Fibroblast of peridontal ligament (primary cell): ENCODE results near the gene WDR5B.
A peak's percentile ranks its signal among the peaks of the same experiment; 100 is the strongest.

Source experiments
- DNase-seq: peaks from one replicate; pipeline ENCODE4 v3.0.0-alpha.2; 2010; ENCODE audit errors: extremely low read depth

Gene WDR5B

DNA sequence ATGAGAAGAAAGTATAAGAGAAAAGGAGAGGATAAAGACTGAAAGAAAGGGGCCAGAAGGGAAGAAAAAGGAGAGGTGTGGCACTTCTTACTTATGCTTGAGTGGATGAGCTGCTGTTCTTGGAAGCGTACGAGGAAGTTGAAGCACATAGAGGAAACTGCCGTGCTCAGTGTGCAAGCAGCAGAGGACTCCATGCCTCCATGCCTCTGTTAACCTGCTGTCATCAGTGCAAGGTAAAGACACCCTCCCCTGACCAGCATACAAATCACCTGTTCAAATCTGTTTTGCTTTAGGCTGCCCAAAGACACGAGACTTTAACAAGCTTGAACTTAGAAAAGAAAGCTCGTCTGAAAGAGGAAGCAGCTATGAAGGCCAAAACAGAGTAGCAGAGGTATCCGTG lies 6.4 kb downstream of the WDR5B start:
- no peak for DNase-seq

DNA sequence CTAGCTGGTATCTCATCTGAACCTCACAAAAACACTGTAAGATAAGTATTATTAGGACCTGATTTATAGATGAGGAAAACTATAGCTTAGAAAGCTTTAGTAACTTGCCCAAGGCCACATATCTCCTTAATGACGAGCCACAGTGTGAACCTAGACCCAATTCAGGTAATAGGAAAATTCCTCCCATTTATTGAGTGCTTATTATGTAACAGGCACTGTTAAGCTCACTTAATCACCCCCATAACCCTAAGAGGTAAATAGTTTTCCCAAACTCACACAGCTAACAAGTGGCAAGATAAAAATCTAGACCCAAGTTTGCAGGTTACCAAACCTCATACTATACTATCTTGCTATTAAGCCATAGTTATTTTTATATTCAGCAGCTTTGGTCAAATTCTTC lies 7.9 kb downstream of the WDR5B start:
- no peak for DNase-seq

DNA sequence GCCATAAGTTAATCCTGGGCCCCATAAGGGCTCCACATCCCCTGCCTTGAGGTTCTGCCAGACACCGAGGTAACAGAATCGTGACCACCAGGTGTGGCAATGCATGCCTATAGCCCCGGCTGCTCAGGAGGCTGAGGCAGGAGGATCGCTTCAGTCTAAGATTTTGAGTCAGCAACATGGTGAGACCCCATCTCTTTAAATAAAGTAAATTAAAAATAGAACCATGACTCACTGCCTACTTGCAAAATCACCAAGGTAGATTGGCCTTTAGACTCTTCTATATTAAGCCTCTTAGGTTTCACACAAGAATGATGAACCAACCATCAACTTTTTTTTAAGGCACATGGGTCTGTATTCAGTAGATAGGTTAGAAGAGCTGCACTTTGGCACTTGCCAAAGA lies 9.7 kb downstream of the WDR5B start:
- no peak for DNase-seq

DNA sequence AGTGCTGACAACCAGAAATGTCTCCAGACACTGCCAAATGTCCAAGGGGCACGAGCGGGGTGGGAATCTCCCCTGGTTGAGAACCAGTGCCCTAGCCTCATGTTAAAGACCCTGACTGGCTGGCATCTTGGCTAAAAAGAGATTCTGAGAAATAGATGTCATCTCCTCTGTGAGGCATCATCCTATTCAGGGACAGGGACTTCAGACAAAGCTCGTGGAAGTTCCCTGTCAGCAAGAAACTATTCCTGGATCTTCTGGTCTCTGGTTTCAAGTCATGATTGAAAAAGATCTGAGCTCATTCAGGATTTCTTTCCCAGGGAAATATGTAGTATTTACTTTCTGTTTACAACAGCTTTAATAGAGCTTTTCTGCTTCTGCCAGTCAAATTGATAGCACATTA lies 10.8 kb downstream of the WDR5B start:
- DNase-seq = no peak

DNA sequence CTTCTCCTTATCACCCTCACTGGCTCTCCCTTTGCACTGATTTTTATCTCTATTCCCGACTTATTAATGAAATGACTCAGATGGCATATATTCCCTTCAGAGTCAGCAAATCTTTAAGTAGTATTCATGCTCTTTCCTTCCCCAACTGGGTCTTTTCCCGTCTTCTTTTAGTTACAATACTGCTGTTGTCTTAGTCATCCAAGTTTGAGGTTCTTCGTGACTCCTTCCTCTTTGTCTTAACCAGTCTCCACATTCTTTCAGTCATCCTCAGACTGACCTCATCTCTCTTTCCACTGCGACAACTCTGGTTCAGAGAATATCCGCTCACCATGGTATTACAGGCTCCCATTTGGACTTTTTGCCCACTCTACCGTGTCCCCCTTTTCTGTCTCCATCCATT lies 12.4 kb downstream of the WDR5B start:
- DNase-seq = no peak

DNA sequence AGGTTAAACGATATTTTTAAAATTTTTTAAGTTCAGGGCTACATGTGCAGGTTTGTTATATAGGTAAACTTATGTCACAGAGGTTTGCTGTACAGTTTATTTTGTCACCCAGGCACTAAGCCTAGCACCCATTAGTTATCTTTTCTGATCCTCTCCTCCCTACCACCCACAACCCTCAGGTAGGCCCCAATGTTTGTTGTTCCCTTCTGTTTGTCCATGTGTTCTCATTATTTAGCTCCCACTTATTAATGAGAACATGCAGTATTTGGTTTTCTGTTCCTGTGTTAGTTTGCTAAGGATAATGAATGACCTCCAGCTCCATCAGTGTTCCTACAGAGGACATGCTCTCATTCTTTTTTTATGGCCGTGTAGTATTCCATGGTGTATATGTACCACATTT lies 16.9 kb downstream of the WDR5B start:
- DNase-seq = no peak

DNA sequence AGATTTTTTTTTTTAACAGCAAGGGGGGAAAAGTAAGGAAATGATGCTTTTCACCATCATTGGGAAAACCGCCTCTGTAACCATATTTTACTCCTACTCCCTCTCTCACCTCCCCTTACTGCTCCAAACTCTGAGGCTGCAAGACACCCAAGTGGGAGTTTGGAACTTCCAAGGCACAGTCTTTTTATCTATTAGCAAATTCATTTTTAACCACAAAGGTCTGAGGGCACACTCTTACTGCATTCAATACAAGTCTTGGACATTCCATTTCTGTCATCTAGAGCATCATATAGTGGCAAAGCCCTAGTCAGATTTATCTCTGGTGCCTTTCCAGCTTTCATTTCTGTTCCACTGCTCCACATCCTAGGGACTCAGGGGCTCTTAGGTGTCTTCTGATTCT lies 18.7 kb downstream of the WDR5B start:
- DNase-seq = no peak

DNA sequence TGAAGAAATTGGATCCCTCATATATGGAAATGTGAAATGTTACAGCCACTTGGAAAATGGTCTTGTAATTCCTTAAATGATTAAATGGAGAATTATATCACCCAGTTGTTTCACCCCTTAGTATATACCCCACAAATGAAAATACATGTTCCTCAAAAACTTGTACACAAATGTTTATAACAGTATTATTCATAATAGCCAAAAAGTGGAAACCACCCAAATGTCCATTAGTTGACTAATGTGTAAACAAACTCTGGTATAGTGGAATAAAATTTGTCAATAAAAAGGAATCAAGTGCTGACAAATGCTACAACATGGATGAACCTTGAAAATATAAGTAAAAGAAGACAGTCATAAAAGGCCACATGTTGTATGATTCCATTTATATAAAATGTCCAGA lies 19.4 kb downstream of the WDR5B start:
- no peak for DNase-seq

DNA sequence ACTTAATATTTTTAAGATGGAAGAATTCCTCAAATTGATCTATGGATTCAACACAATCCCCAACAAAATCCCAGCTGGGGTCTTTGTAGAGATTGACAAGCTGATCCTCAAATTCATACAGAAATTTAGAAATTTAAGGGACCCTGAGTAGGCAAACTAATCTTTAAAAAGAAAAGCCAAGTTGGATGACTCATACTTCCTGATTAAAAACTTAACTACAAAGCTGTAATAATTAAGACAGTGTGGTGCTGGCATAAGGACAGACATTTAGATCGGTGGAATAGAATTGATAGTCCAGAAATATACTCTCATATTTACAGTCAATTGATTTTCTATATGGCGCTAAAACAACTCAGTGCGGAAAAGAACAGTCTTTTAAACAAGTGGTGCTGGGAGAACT lies 20.3 kb downstream of the WDR5B start:
- DNase-seq = peak; percentile 12

DNA sequence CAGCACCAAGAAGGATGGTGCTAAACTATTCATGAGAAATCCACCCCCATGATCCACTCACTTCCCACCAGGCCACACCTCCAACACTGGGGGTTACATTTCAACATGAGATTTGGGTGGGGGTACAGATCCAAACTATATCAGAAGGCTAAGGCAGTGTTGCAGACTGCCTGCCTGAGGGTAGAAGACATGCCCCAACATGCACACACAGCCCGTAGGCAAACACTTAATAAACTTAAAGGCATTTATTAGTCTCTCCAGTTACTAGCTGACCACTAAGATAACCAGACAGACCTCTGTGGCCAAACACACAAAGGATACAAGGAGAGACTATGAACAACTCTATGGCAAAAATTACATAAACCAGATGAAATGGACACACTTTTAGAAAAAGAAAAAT lies 21.7 kb downstream of the WDR5B start:
- DNase-seq = no peak

DNA sequence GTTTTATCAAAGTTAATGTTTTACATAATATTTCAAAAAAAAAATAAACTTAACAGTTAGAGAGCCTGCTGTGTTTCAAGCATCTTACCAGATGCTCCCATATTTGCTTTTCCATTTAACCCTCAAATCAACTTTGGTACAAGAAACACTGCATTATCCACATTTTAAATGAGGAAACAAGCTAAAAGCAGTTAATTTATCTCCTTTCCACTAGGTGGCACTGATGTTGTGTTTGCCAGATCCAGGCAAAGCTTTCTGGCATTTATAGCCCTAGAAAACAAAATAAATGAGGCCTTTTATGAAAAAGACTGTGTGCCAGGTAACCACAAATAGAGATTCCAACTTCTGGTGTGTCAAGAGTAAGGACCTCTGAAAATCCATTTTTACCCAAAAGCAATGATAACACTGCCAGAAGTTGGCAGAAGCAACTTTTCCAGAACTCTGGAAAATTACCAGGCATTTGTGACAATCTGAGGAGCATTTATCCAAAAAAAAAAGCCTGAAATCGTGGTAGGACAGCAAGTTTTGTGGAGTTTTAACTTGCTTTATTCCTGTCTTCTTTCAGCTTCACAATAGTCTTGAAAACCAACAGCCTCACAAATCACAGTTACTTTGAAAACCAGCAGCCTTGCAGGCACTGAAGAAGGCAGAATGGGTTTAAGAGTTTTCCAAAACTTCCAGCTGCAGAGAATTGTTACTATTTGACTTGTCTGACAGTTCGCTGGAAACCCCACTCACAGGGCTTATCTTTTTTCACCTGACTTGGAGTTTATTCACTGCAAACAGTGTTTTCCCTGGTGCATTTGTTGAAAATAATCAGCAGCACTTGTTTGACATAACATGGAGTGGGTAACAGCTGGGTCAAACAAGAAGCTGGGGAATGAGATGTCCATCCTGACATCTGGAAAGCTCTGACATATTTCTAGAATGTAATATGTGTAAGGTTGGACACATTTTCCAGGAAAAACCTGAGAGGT lies 22.7 kb downstream of the WDR5B start:
- peak; percentile 67 for DNase-seq

DNA sequence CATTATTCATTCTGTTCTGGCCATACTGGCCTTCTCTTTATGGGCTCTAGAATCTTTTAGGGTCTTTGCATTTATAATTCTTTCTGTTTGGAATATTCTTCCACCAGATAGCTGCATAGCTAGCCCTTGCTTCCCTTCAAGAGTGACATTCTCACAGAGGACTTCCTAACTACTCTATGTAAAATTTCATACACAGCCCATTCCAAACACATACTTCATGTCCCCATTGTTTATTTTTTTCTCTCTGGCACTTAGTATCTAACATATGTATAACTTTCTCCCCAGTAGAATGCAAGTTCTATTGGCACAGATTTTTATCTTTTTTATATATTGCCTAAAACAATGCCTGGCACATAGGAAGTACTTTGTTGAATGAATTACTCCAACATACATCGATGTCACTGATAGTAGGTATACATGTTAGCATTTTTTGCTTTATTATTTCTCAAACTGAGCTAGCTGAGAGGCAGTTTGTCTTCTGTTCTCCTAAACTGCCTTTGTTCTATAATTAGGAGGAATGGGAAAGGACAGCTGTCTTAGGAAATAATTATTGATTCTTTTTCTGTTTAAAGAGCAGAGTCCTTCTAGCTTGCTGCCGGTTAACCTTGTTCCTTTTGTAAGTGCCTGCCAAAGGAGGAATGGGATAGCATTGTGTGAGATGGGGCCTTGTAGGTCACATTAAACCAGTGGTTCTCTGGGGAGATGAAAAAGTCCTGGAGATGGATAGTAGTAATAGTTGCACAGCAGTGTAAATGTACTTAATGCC lies 24.0 kb downstream of the WDR5B start:
- DNase-seq = no peak

DNA sequence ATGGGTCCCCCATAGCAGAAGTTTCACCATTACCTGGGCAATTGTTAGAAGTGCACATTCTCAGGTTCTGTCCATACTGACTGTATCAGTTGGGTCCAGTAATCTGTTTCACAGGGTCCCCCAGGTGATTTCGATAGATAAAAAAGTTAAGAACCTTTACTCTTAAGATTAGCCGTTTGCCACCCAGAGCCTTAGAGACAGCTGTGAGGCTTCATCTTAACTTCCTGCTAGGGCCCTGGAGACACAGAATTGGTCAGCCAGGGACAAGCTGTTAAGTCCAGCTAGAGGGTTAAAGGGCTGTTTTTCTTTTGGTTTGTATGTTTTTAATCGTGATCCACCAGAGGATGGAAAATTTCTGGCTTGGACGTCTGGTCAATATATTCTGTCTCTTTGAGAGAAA lies 25.2 kb downstream of the WDR5B start:
- no peak for DNase-seq

DNA sequence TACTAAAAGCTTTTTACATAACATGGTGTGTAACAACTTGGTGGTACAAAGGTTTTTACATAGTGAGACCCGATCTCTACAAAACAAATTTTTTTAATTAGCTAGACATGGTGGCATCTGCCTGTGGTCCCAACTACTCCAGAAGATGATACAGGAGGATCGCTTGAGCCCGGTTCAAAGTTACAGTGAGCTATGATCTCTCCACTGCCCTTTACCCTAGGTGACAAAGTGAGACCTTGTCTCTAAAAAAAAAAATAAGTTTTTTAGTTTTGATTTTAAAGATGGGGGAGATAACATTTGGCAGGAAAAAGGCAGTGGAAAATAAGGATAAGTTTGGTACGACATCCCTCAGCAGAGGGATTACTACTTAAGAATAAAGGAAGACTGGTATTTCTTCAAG lies 26.0 kb downstream of the WDR5B start:
- DNase-seq = no peak

DNA sequence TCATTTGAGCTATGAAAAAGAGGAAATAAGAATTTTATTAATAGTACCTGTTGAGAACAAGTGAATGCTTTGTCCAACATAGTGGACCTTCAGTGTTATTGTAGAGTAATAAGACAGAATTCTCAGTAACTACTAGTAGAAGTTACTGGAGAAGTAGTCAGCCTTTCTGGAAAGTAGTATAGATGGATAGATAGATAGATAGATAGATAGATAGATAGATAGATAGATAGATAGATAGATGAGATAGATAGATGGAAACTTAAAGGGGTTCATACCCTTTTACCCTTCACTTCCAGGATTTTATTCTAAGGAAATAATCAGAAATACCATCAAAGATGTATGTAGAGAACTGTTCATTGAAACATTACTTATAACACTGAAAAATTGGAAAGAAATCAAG lies 26.7 kb downstream of the WDR5B start:
- DNase-seq = no peak

DNA sequence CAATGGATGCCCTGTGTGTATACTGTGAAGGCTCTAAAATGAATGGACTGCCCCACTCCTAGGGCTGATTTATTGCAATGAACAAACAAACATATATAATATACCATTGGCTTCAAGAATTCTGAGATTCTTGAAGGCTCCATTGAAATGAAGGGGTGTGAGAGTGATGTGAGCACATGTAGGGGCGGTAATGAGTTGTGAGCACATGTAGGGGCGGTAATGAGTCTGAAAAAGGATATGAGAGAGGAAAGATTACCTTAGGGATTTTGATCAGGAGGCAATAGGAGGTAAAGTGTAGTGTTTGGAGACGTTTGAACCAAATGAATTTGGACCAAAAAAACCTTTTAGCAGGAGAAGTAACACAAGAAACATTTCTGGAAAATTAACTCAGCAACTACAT lies 28.2 kb downstream of the WDR5B start:
- DNase-seq = no peak

DNA sequence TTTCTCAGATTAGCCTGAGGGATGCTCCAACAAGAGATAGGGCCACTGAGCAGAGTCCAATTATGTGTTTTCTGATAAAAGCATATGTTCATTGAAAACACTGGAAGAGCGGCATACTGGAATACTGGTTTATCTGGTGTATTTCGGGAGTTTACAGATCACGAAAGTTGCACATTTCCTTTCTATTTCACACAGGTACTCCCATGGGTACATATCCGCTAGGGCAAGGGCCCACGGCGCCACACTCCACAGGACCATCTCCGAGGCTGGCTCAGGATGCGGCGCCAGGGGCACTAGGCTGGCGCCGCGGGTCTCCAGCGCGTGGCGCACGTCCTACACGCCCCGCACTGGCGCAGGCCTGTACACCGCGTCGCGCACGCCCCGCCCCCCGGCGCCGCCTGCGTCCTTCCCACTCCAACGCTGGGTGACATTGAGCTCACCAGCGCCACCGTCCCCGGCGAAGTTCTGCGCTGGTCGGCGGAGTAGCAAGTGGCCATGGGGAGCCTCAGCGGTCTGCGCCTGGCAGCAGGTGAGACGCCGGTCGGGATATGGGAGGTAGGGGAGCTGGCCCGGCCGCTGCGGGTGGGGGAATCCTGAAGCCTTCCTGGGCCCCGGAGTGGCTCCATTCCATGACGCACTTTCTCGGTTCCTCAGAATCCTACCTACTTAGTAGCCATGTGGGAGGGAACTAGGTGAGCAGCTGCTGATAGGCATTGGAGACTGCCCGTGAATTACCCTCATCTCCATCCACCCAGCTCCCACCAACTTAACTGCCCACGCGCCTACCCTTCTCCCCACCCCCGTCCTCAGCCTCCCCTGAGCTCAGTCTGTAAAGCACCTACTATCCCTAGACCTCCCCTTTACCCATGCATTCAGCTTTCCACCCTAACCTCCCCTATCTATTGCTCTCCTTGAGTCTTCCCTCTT lies 31.8 kb downstream of the WDR5B start, which contains the start of gene FAM162A:
Gene FAM162A, plus strand, starts transcription at position 412 of the 927 bp plus-strand sequence. Its CDS starts 84 bp downstream, at position 496.
- DNase-seq = peak; percentile 68

DNA sequence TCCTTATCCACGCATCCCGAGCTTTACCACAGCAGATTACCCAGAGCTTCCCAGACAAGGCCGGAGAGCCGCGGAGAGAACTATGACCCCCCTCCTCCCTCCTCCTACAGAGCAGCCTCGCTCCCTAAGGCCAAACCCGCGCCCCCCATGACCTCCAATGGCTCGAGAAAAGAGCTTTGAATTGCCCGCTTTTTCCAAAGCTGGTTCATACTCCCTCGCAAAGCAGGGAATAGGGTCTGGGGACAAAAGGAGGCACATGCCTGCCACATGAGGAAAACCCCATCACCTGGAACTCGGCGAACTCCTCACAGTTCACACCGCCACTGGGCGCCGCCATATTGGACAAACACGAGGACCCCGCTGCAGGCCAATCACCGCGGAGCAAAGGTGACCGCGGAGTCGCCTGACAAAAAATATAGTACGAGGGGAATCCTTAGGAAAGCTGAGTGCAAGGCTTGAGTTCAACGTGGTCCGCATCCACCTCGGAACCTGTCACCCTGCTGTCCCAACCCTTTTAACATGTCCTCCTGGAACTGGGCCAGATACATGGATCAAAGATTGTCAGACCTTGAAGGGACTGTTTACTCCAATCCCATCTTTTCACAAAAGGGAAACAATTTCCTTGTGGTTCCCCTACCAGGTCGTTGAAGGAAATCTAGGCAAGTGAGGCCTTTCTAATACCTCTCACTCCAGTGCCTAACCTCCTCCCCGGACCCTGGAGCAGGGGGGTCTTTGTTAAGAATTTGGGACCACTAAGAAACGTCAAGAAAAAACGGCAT lies 32.8 kb downstream of the WDR5B start, which contains the start of gene MIX23:
Gene MIX23, minus strand, starts transcription at position 344 of the 779 bp plus-strand sequence. Its CDS starts 7 bp downstream, at position 337.
- peak; percentile 75 for DNase-seq

DNA sequence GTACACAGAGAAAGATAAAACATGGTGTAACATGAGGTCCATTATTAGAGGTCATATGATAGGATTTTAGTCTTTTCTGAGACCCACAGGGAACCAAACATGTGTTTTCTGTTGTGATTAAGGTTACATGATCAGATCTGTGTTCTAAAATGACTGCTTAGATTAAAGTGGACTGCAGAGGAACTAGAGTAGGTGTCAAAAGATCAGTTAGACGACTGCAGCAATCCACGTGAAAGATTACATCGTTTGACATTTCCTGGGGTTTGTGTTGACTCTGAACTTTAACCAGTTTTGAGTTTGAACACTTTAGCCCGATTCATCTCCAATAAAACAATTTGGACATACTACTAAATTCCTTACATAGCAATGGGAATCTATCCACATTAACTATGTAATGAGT lies 37.9 kb downstream of the WDR5B start:
- DNase-seq = no peak

DNA sequence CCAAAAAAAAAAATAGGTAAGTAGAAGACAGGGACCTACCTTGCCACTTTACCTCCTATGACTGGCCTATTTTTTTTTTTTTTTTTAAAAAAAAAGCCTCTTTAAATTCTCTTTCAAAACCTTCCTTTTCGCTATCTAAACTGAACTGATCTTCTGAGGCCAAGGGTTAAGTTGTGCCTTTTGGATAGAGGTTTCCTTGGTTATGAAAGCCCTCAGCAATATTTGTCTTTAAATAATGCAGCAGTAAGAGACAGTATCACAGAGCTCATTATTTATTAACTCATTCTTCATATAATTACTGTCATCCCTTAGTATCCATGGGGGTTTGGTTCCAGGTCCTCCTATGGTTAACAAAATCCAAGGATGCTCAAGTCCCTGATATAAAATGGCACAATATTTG lies 41.8 kb downstream of the WDR5B start:
- DNase-seq = no peak

DNA sequence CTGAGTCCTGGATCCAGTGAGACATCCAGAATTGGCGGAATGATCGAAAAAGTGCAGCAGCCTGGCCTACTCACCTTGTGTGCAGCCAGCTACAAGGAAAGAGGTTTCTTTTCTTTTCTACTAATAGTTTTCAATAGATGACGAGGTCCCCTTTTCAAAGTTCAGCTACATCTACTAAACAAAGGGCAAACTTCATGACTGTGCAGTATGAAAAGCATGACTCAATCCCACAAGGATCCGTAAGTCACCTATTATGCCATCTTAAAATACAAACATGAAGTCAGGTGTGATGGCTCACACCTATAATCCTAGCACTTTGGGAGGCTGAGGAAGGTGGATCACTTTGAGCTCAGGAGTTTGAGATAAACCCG lies 49.5 kb downstream of the WDR5B start:
- DNase-seq = no peak
